HCT116 (cell line): ENCODE measurements around the gene KLHL34. TPM values are rescaled to one million over a fixed set of nuclear protein-coding genes. Genes with fewer than 3 reads are reported as not detected.

Experiments used
- ATAC-seq: fragments of 200-7000 bp; cut with Tn5 transposase; 2 replicates; pipeline ENCODE4 v1.9.1; 2020; ENCODE audit warnings: mild to moderate bottlenecking, moderate library complexity
- BruUV-seq: library from RNA; stranded (reverse); fragments of 400-500 nt; replicated peaks from 2 replicates; lab custom pipeline; 2021; lab: Mats Ljungman, UMichigan
- CTCF ChIA-PET: fragments of 300-600 bp; sonication (Branson Sonifier 250); formaldehyde crosslinking; loops from one replicate; lab custom pipeline; 2021; ENCODE audit warnings: antibody characterized with exemption; lab: Charles Lee
- POLR2A ChIA-PET: fragments of 300-600, 350-600 bp; sonication (Branson Sonifier 250); formaldehyde crosslinking; loops from one replicate; lab custom pipeline; 2021; ENCODE audit warnings: antibody characterized with exemption; lab: Charles Lee
- RAD21 ChIA-PET, 2 experiments: fragments of 300-600 bp; sonication (Branson Sonifier 250); formaldehyde crosslinking; loops; one replicate each; lab custom pipeline; 2023; ENCODE audit warnings: low total read pairs in 2 of 2; ENCODE audit not compliant: uncharacterized antibody in 2 of 2, unreplicated experiment in 2 of 2, low non-redundant PET in 1 of 2; lab: Charles Lee
- DNase-seq: peaks from one replicate; pipeline ENCODE4 v3.0.0-alpha.2; 2010; ENCODE audit warnings: low read depth, low spot score
- H2AFZ ChIP-seq: fragments of 200-600 bp; shearing (Covaris generic), sonication (generic); 2 replicates; pipeline ENCODE4 v1.6.1; 2017; ENCODE audit warnings: low read depth, mixed run types, mixed read lengths, antibody characterized with exemption, low read length; ENCODE audit not compliant: poor library complexity, severe bottlenecking
- H3K27ac ChIP-seq: 2 replicates; pipeline ENCODE4 v1.5.1; 2012; ENCODE audit warnings: low read depth, low read length
- H3K27me3 ChIP-seq: fragments of 200-600 bp; sonication (generic); 2 replicates; pipeline ENCODE4 v1.6.1; 2016; ENCODE audit warnings: mixed run types, low read length, mixed read lengths; ENCODE audit not compliant: insufficient read depth
- H3K36me3 ChIP-seq, 2 experiments: fragments of 200-500 bp in 1 of 2; fragments of 200-600 bp in 1 of 2; sonication (Bioruptor generic) in 1 of 2; sonication (generic) in 1 of 2; 2 replicates each; pipeline versions ENCODE4 v1.5.1 to v1.6.1; 2014 to 2016; ENCODE audit warnings: low read length in 2 of 2, inconsistent platforms in 1 of 2, mixed read lengths in 1 of 2, mixed run types in 1 of 2; ENCODE audit not compliant: insufficient read depth in 2 of 2, control insufficient read depth in 1 of 2
- H3K4me1 ChIP-seq, 2 experiments: fragments of 200-600 bp in 1 of 2; sonication (generic) in 1 of 2; 2 replicates each; pipeline versions ENCODE4 v1.5.1 to v1.6.1; 2012 to 2017; ENCODE audit warnings: low read length in 2 of 2, inconsistent platforms in 1 of 2, mild to moderate bottlenecking in 1 of 2, mixed read lengths in 1 of 2, mixed run types in 1 of 2, moderate library complexity in 1 of 2; ENCODE audit not compliant: insufficient read depth in 2 of 2, control insufficient read depth in 1 of 2
- H3K4me2 ChIP-seq: fragments of 200-600 bp; sonication (generic); 2 replicates; pipeline ENCODE4 v1.6.1; 2017; ENCODE audit warnings: mixed run types, low read length, mixed read lengths
- H3K4me3 ChIP-seq, 2 experiments: fragments of 200-600 bp in 1 of 2; sonication (generic) in 1 of 2; replicated peaks in 1 of 2; 2 replicates each; pipeline ENCODE4 v1.5.1; 2011 to 2016; ENCODE audit warnings: low read length in 2 of 2, control low read depth in 1 of 2, low read depth in 1 of 2, mild to moderate bottlenecking in 1 of 2, mixed read lengths in 1 of 2, mixed run types in 1 of 2
- H3K79me2 ChIP-seq: fragments of 200-600 bp; sonication (generic); 2 replicates; pipeline ENCODE4 v1.6.1; 2017; ENCODE audit warnings: mild to moderate bottlenecking, mixed run types, low read length, moderate library complexity, mixed read lengths; ENCODE audit not compliant: insufficient read depth
- H3K9ac ChIP-seq: fragments of 200-600 bp; sonication (generic); 2 replicates; pipeline ENCODE4 v1.6.1; 2016; ENCODE audit warnings: low read length, mixed read lengths
- H3K9me2 ChIP-seq: fragments of 200-600 bp; sonication (generic), shearing (Covaris generic); 2 replicates; pipeline ENCODE4 v1.6.1; 2017; ENCODE audit warnings: mixed run types, mild to moderate bottlenecking, moderate library complexity; ENCODE audit not compliant: insufficient read depth
- H3K9me3 ChIP-seq, 2 experiments: fragments of 200-500 bp in 1 of 2; fragments of 200-600 bp in 1 of 2; sonication (Bioruptor generic) in 1 of 2; sonication (generic) in 1 of 2; 2 replicates each; pipeline ENCODE4 v1.6.1; 2014 to 2017; ENCODE audit warnings: low read length in 2 of 2, mixed read lengths in 2 of 2, inconsistent platforms in 1 of 2, low read depth in 1 of 2, mild to moderate bottlenecking in 1 of 2, mixed run types in 1 of 2, moderate library complexity in 1 of 2; ENCODE audit not compliant: control insufficient read depth in 1 of 2, insufficient read depth in 1 of 2
- H4K20me1 ChIP-seq: fragments of 200-600 bp; sonication (generic), shearing (Covaris generic); 2 replicates; pipeline ENCODE4 v1.6.1; 2017; ENCODE audit warnings: mixed run types, mild to moderate bottlenecking, moderate library complexity; ENCODE audit not compliant: insufficient read depth
- ATF3 ChIP-seq: IDR thresholded peaks from 2 replicates; pipeline ENCODE4 v1.6.1; 2012
- CBX3 ChIP-seq: IDR thresholded peaks from 2 replicates; pipeline ENCODE4 v1.6.1; 2012; ENCODE audit warnings: low read depth
- CEBPB ChIP-seq: IDR thresholded peaks from 2 replicates; pipeline ENCODE4 v1.6.1; 2012; ENCODE audit warnings: low read depth
- CTCF ChIP-seq, 3 experiments: fragments of 200-600 bp in 1 of 3; sonication (generic) in 1 of 3; IDR thresholded peaks in 2 of 3; conservative IDR thresholded peaks in 1 of 3; 2 replicates each; pipeline ENCODE4 v1.5.1; 2012 to 2017; ENCODE audit warnings: low read depth in 2 of 3, low read length in 2 of 3, antibody characterized with exemption in 1 of 3, borderline replicate concordance in 1 of 3, control low read depth in 1 of 3, mild to moderate bottlenecking in 1 of 3, mixed read lengths in 1 of 3, mixed run types in 1 of 3, moderate library complexity in 1 of 3; ENCODE audit not compliant: insufficient read depth in 1 of 3
- FOSL1 ChIP-seq: IDR thresholded peaks from 2 replicates; pipeline ENCODE4 v1.6.1; 2012; ENCODE audit warnings: low read depth
- JUND ChIP-seq: IDR thresholded peaks from 2 replicates; pipeline ENCODE4 v1.6.1; 2012
- POLR2A ChIP-seq: IDR thresholded peaks from 2 replicates; pipeline ENCODE4 v1.7.0; 2011; ENCODE audit warnings: borderline replicate concordance; ENCODE audit not compliant: insufficient read depth, insufficient read length; ENCODE audit errors: extremely low read depth
- POLR2AphosphoS5 ChIP-seq: IDR thresholded peaks from 2 replicates; pipeline ENCODE4 v1.6.1; 2011; ENCODE audit warnings: mild to moderate bottlenecking, low read depth, low read length, moderate library complexity
- RAD21 ChIP-seq: IDR thresholded peaks from 2 replicates; pipeline ENCODE4 v1.6.1; 2012; ENCODE audit warnings: low read depth, mild to moderate bottlenecking
- SP1 ChIP-seq: IDR thresholded peaks from 2 replicates; pipeline ENCODE4 v1.6.1; 2012; ENCODE audit warnings: low read depth
- SRF ChIP-seq: IDR thresholded peaks from 2 replicates; pipeline ENCODE4 v1.6.1; 2012; ENCODE audit warnings: low read depth
- TCF7L2 ChIP-seq: IDR thresholded peaks from 2 replicates; pipeline ENCODE4 v1.7.0; 2011; ENCODE audit warnings: borderline replicate concordance, inconsistent platforms; ENCODE audit not compliant: insufficient read depth, insufficient read length; ENCODE audit errors: extremely low read depth
- ZBTB33 ChIP-seq: IDR thresholded peaks from 2 replicates; pipeline ENCODE4 v1.6.1; 2011; ENCODE audit warnings: mild to moderate bottlenecking, low read length, moderate library complexity; ENCODE audit not compliant: insufficient replicate concordance; ENCODE audit errors: extremely low read depth
- ZFX ChIP-seq: fragments of 450-650 bp; IDR thresholded peaks from 2 replicates; pipeline ENCODE4 v1.6.1; 2017
- intact Hi-C: fragments of 100-400 bp; cut with micrococcal nuclease; formaldehyde crosslinking; loops from 2 replicates; pipeline ENCODE4 v1.10.0; 2022
- total RNA-seq: library from RNA; stranded (reverse); gene quantifications from one replicate; pipeline ENCODE4 v1.2.1, GENCODE V29; 2021; ENCODE audit not compliant: unreplicated experiment

The KLHL34 gene
- total RNA-seq, 1 experiment from 2014 or later, result not detected

- no peak for TF ChIP-seq RAD21
- no peak for TF ChIP-seq POLR2A
- no peak for TF ChIP-seq TCF7L2
- TF ChIP-seq SP1, result no peak
- no peak for TF ChIP-seq FOSL1
- TF ChIP-seq ZBTB33, result no peak
- no peak for TF ChIP-seq ATF3
- no peak for TF ChIP-seq CEBPB
- no peak for TF ChIP-seq SRF
- no peak for TF ChIP-seq POLR2AphosphoS5
- TF ChIP-seq CBX3, result no peak
These were observed 44.6 kb upstream of the KLHL34 start (continued) for GRCh38 chrX:21702725-21703124.

- H3K27me3 ChIP-seq, result no peaks in the 10 kb centered on the region
- intact Hi-C loops, result no loop called here
- DNase-seq, result no peak
- no peak for TF ChIP-seq ATF3
- no peak for TF ChIP-seq RAD21
- no peak for TF ChIP-seq CTCF (IDR thresholded peaks at IDR 0.05 in 2 of 3, conservative IDR thresholded peaks at IDR 0.05 in 1 of 3; ENCODE audit: borderline replicate concordance in 1 of 3, insufficient read depth in 1 of 3, low read depth in 2 of 3, low read length in 2 of 3)
- TF ChIP-seq ZFX, result no peak
- no peak for TF ChIP-seq JUND
- no peak for TF ChIP-seq ZBTB33
- TF ChIP-seq, all 23 proteins: peak for 0
- Histone ChIP-seq H4K20me1 (no peaks in the 10 kb centered on the region), H3K4me1 (no peaks in the 10 kb centered on the region), H3K79me2 (no peaks in the 10 kb centered on the region), H3K36me3 (no peaks in the 10 kb centered on the region), H2AFZ (no peak overlapping the region), H3K4me3 (no peak overlapping the region), H3K9ac (no peak overlapping the region), H3K9me3 (no peaks in the 10 kb centered on the region), H3K27ac (no peak overlapping the region), H3K4me2 (no peak overlapping the region), H3K9me2 (no peaks in the 10 kb centered on the region)
- BruUV-seq, result no TSS peak
- POLR2A ChIA-PET, result no interaction called here
- CTCF ChIA-PET, result no interaction called here
- RAD21 ChIA-PET, result no interaction called here
- ATAC-seq, result no peak
These were observed 42.8 kb upstream of the KLHL34 start for GRCh38 chrX:21700967-21701366.
